ENCODE measurements around the gene TROAP.

TROAP gene

DNA sequence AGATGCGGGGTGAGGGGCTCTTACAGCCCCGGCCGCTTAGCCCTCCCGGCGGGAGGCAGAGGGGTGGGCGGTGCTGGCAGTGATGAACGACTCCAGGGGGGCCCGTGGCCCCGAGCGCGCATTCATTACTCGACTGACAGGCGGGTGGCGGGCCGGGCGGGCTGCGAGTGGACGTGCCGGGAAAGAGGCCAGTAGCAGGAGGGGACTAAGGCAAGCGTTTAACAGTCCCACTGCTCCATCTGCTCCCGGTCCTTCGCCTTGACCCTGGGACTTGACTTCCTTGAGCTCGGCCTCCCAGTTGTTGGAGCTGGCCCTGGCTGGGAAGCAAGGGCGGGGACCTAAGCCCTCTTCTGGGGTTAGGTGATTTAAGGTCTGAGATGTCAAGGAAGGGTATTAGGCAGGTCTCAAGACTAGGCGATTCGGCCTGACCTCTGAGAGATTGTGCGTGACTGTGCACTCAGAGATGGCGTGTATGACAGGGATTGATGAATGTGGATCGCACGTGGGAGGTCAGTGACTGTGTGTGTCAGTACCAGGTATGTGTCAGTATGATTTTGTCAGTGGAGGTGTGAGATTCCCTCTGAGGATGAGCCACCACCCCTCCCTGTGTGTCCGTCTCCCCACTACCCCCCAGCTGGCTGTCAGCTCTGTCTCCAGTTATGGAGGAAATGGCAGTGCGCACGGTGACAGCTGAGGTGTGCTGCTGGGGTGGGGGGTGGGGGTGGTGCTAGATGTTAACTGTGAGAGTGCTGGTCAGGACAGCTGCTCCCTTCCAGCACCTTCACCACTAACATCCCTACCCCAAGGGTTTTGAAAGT is 20.1 kb downstream of the TROAP start:
- Histone ChIP-seq H2AFZ (ENCODE audit: low read length) (no peak overlapping the region), H3K4me3 (ENCODE audit: low read length, poor library complexity, severe bottlenecking) (no peak overlapping the region), H3F3A (ENCODE audit: low read depth) (no peaks in the 10 kb centered on the region), H3K4me1 (ENCODE audit: insufficient read depth, low read length, poor library complexity, severe bottlenecking) (peaks cover 9% of the 10 kb centered on the region), H3K79me2 (ENCODE audit: insufficient read depth, low read length) (no peaks in the 10 kb centered on the region), H3K9me3 (ENCODE audit: insufficient read depth, low read depth, low read length) (no peaks in the 10 kb centered on the region), H3K9me2 (replicated peaks; ENCODE audit: low read depth, low read length) (no peaks in the 10 kb centered on the region), H3K36me3 (ENCODE audit: insufficient read depth, low read length) (no peaks in the 10 kb centered on the region), H3K27me3 (ENCODE audit: insufficient read depth, low read length, poor library complexity, severe bottlenecking) (no peaks in the 10 kb centered on the region), H3K9ac (ENCODE audit: low read depth, low read length, poor library complexity, severe bottlenecking) (no peak overlapping the region), H4K20me1 (ENCODE audit: insufficient read depth, low read length, poor library complexity, severe bottlenecking) (no peaks in the 10 kb centered on the region), H3K4me2 (ENCODE audit: low read depth, low read length, poor library complexity, severe bottlenecking) (no peak overlapping the region)
- TF ChIP-seq EZH2phosphoT487 (IDR thresholded peaks at IDR 0.05; ENCODE audit: borderline replicate concordance), result no peak
- TF ChIP-seq, protein P1, sequence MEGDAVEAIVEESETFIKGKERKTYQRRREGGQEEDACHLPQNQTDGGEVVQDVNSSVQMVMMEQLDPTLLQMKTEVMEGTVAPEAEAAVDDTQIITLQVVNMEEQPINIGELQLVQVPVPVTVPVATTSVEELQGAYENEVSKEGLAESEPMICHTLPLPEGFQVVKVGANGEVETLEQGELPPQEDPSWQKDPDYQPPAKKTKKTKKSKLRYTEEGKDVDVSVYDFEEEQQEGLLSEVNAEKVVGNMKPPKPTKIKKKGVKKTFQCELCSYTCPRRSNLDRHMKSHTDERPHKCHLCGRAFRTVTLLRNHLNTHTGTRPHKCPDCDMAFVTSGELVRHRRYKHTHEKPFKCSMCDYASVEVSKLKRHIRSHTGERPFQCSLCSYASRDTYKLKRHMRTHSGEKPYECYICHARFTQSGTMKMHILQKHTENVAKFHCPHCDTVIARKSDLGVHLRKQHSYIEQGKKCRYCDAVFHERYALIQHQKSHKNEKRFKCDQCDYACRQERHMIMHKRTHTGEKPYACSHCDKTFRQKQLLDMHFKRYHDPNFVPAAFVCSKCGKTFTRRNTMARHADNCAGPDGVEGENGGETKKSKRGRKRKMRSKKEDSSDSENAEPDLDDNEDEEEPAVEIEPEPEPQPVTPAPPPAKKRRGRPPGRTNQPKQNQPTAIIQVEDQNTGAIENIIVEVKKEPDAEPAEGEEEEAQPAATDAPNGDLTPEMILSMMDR (conservative IDR thresholded peaks at IDR 0.05; ENCODE audit: low read length), result no peak

DNA sequence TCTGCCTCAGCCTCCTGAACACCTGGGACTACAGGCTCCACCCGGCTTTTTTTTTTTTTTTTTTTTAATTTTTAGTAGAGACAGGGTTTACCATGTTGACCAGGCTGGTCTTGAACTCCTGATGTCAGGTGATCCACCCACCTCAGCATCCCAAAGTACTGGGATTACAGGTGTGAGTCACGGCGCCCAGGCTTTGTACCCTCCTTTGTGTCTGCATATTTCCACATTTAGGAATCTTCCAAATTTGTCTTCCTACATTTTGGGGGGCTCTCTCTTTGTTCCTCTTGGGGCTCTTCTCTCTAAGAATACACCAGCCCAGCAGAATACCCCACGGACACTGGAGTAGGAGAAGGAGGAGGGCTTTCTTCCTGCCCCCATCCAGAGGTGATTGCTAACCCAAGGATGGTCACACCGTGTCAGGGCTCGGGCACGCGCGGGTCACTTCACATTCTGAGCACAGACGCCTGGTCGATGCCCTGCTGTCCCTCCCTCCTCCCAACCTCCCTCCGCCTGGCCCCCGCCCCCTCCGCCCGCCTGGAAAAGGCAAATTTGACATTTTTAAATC is 21.5 kb downstream of the TROAP start:
- Histone ChIP-seq H3K9me2 (replicated peaks; ENCODE audit: low read depth, low read length) (no peaks in the 10 kb centered on the region), H3K27me3 (ENCODE audit: insufficient read depth, low read length, poor library complexity, severe bottlenecking) (no peaks in the 10 kb centered on the region)

DNA sequence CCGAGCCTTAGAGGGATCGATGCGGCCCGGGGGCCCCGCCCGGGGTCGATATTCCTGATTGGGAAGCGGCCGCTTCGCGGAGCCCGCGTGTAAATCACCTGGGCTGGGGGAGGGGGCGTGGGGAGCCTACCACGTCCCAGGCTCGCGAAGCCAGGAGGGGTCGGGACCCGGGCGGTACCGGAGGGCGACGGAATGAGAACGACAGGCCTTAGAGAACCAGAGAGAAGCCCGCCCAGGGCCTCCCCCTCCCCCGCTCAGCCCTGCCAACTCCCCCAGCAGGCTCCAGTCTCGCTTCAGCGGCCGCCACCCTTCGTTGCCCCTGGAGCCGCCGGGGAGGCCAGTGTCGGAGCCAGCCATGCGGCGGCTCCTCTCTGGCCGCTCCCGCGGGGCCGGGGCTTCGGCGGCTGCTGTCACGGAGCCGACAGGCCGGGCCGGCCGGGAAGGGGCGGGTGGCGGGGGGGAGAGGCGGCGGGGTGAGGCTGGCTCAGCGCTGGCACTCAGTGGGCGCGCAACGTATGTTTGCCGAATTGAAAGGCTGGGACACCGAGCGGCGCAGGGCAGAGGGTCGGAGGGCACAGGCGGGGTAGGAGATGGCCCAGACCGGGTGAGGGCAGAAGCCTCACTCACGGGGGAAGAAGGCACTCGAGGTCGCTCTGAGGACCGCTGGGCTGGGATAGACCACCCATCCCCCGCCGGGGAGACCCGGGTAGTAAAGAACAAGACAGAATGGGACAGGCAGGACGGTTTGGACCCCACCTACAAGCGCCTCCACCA is 22.2 kb downstream of the TROAP start:
- Histone ChIP-seq H4K20me1 (ENCODE audit: insufficient read depth, low read length, poor library complexity, severe bottlenecking) (no peaks in the 10 kb centered on the region), H3K36me3 (ENCODE audit: insufficient read depth, low read length) (no peaks in the 10 kb centered on the region), H3K4me2 (ENCODE audit: low read depth, low read length, poor library complexity, severe bottlenecking) (no peak overlapping the region), H3K9me2 (replicated peaks; ENCODE audit: low read depth, low read length) (no peaks in the 10 kb centered on the region), H3K27me3 (ENCODE audit: insufficient read depth, low read length, poor library complexity, severe bottlenecking) (no peaks in the 10 kb centered on the region), H3K4me1 (ENCODE audit: insufficient read depth, low read length, poor library complexity, severe bottlenecking) (peaks cover 5% of the 10 kb centered on the region), H3F3A (ENCODE audit: low read depth) (no peaks in the 10 kb centered on the region), H3K9me3 (ENCODE audit: insufficient read depth, low read depth, low read length) (no peaks in the 10 kb centered on the region), H3K79me2 (ENCODE audit: insufficient read depth, low read length) (no peaks in the 10 kb centered on the region), H3K4me3 (ENCODE audit: low read length, poor library complexity, severe bottlenecking) (no peak overlapping the region), H3K9ac (ENCODE audit: low read depth, low read length, poor library complexity, severe bottlenecking) (no peak overlapping the region), H2AFZ (ENCODE audit: low read length) (no peak overlapping the region)
- no peak for TF ChIP-seq EZH2phosphoT487 (IDR thresholded peaks at IDR 0.05; ENCODE audit: borderline replicate concordance)
- TF ChIP-seq, protein P1 (conservative IDR thresholded peaks at IDR 0.05; ENCODE audit: low read length), result no peak

More for the DNA sequence above, 21.5 kb downstream of the TROAP start:
- Histone ChIP-seq H3K4me2 (ENCODE audit: low read depth, low read length, poor library complexity, severe bottlenecking) (no peak overlapping the region), H4K20me1 (ENCODE audit: insufficient read depth, low read length, poor library complexity, severe bottlenecking) (no peaks in the 10 kb centered on the region), H3F3A (ENCODE audit: low read depth) (no peaks in the 10 kb centered on the region), H2AFZ (ENCODE audit: low read length) (no peak overlapping the region), H3K36me3 (ENCODE audit: insufficient read depth, low read length) (no peaks in the 10 kb centered on the region), H3K4me3 (ENCODE audit: low read length, poor library complexity, severe bottlenecking) (no peak overlapping the region), H3K4me1 (ENCODE audit: insufficient read depth, low read length, poor library complexity, severe bottlenecking) (peaks cover 5% of the 10 kb centered on the region), H3K79me2 (ENCODE audit: insufficient read depth, low read length) (no peaks in the 10 kb centered on the region), H3K9me3 (ENCODE audit: insufficient read depth, low read depth, low read length) (no peaks in the 10 kb centered on the region), H3K9ac (ENCODE audit: low read depth, low read length, poor library complexity, severe bottlenecking) (no peak overlapping the region)
- no peak for TF ChIP-seq EZH2phosphoT487 (IDR thresholded peaks at IDR 0.05; ENCODE audit: borderline replicate concordance)
- TF ChIP-seq, protein P1 (conservative IDR thresholded peaks at IDR 0.05; ENCODE audit: low read length), result no peak

Data from Loucy (cell line).